Fibroblast of lung (primary cell): ENCODE measurements around the gene HCFC1R1. TPM values are rescaled to one million over a fixed set of nuclear protein-coding genes. Genes with fewer than 3 reads are reported as not detected.

Experiments used
- DNase-seq, 2 donors: peaks; one replicate each; pipeline versions ENCODE4 v3.0.0 to v3.0.0-alpha.2; 2010; ENCODE audit warnings: low read depth in 2 of 2
- H2AFZ ChIP-seq: 2 replicates; pipeline ENCODE4 v1.5.1; 2012; ENCODE audit warnings: low read length, control low read depth, inconsistent platforms
- H3K27ac ChIP-seq: 2 replicates; pipeline ENCODE4 v1.5.1; 2011; ENCODE audit warnings: low read length, control low read depth; ENCODE audit not compliant: insufficient read depth
- H3K27me3 ChIP-seq: 2 replicates; pipeline ENCODE4 v1.5.1; 2011; ENCODE audit warnings: mild to moderate bottlenecking, low read length; ENCODE audit not compliant: control insufficient read depth, insufficient read depth
- H3K36me3 ChIP-seq: 2 replicates; pipeline ENCODE4 v1.5.1; 2011; ENCODE audit warnings: low read length; ENCODE audit not compliant: control insufficient read depth, insufficient read depth
- H3K4me1 ChIP-seq: 2 replicates; pipeline ENCODE4 v1.5.1; 2011; ENCODE audit warnings: low read length; ENCODE audit not compliant: control insufficient read depth, insufficient read depth; ENCODE audit errors: extremely low read depth
- H3K4me2 ChIP-seq: 2 replicates; pipeline ENCODE4 v1.5.1; 2011; ENCODE audit warnings: low read length, control low read depth; ENCODE audit not compliant: insufficient read depth; ENCODE audit errors: extremely low read depth
- H3K4me3 ChIP-seq, 4 experiments: fragments of 200-600 bp in 1 of 4; sonication (generic) in 1 of 4; replicated peaks in 1 of 4; 2 replicates each; pipeline ENCODE4 v1.5.1; 2011 to 2016; ENCODE audit warnings: low read length in 4 of 4, low read depth in 3 of 4, mild to moderate bottlenecking in 3 of 4, control low read depth in 2 of 4, inconsistent platforms in 1 of 4, mixed read lengths in 1 of 4; ENCODE audit not compliant: insufficient read depth in 1 of 4; ENCODE audit errors: control extremely low read depth in 1 of 4
- H3K79me2 ChIP-seq: 2 replicates; pipeline ENCODE4 v1.5.1; 2012; ENCODE audit warnings: mild to moderate bottlenecking, low read length, inconsistent platforms; ENCODE audit not compliant: control insufficient read depth, insufficient read depth
- H3K9ac ChIP-seq: 2 replicates; pipeline ENCODE4 v1.5.1; 2011; ENCODE audit warnings: mild to moderate bottlenecking, low read length, control low read depth; ENCODE audit not compliant: insufficient read depth
- H3K9me3 ChIP-seq: 2 replicates; pipeline ENCODE4 v1.5.1; 2012; ENCODE audit warnings: low read depth, low read length; ENCODE audit not compliant: control insufficient read depth, insufficient read depth
- H4K20me1 ChIP-seq: 2 replicates; pipeline ENCODE4 v1.5.1; 2011; ENCODE audit warnings: low read length; ENCODE audit not compliant: control insufficient read depth, insufficient read depth; ENCODE audit errors: extremely low read depth
- CTCF ChIP-seq, 2 donors: IDR thresholded peaks in 1 of 2; conservative IDR thresholded peaks in 1 of 2; 1 replicate in 1 of 2; 2 replicates in 1 of 2; pipeline ENCODE4 v1.5.1; 2011 to 2012; ENCODE audit warnings: low read length in 2 of 2, control low read depth in 1 of 2, inconsistent platforms in 1 of 2, low read depth in 1 of 2, mild to moderate bottlenecking in 1 of 2
- EZH2 ChIP-seq: IDR thresholded peaks from 2 replicates; pipeline ENCODE4 v1.5.1; 2012; ENCODE audit warnings: low read length, control low read depth, mild to moderate bottlenecking; ENCODE audit errors: missing control alignments
- polyA plus RNA-seq, 2 donors: library from polyadenylated mRNA; depleted of rRNA in 1 of 2; stranded (reverse) in 1 of 2; unstranded in 1 of 2; fragments of >200 nt; gene quantifications; 2 replicates each; pipeline ENCODE4 v1.2.1, GENCODE V29; 2011 to 2012; ENCODE audit warnings: missing spikeins in 1 of 2
- total RNA-seq: library from RNA; depleted of rRNA; stranded (reverse); fragments of >200 nt; gene quantifications from 2 replicates; pipeline ENCODE4 v1.2.1, GENCODE V29; 2014

Gene HCFC1R1
- total and polyA plus RNA-seq, 2 donors (not counting 1 experiment from before 2014, with no cell fraction given): 58.0 to 75.5 TPM

GRCh38 chr16:3020604-3021448 is 2.9 kb downstream of the HCFC1R1 start:
- peak overlapping the region; percentile 82 to 100 (median 96) for H3K4me3 ChIP-seq

GRCh38 chr16:3020247-3020603 is 3.5 kb downstream of the HCFC1R1 start, which contains the start of gene TNFRSF12A:
Gene TNFRSF12A (plus strand): TSS chr16:3020368. CDS start chr16:3020398, 30 bp downstream.
- peak; percentile 56 to 72 for DNase-seq

More at GRCh38 chr16:3020604-3021448, 2.9 kb downstream of the HCFC1R1 start:
- Histone ChIP-seq H3K27ac (peak overlapping the region; percentile 99), H3K9me3 (no peaks in the 10 kb centered on the region), H3K9ac (peak overlapping the region; percentile 99), H2AFZ (no peak overlapping the region), H3K27me3 (no peaks in the 10 kb centered on the region), H3K79me2 (peaks cover 2% of the 10 kb centered on the region), H3K4me1 (peaks cover 7% of the 10 kb centered on the region), H3K4me2 (peak overlapping the region; percentile 86), H4K20me1 (no peaks in the 10 kb centered on the region), H3K36me3 (peaks cover 13% of the 10 kb centered on the region)
- TF ChIP-seq EZH2 (no peak), CTCF (conservative IDR thresholded peaks at IDR 0.05 in 1 of 2, IDR thresholded peaks at IDR 0.05 in 1 of 2; ENCODE audit: low read depth in 1 of 2, low read length in 2 of 2) (no peak)
- peak; percentile 85 to 91 for DNase-seq

More at GRCh38 chr16:3020247-3020603, 3.5 kb downstream of the HCFC1R1 start, which contains the start of gene TNFRSF12A:
- peak within 1 kb of the TSS; percentile 99 for H3K27ac ChIP-seq
- H3K4me2 ChIP-seq: peak within 1 kb of the TSS; percentile 86
- peak within 1 kb of the TSS; percentile 52 for H2AFZ ChIP-seq
- peaks cover 7% of the 10 kb centered on the region for H3K4me1 ChIP-seq
- no peaks in the 10 kb centered on the region for H4K20me1 ChIP-seq
- no peaks in the 10 kb centered on the region for H3K9me3 ChIP-seq
- H3K36me3 ChIP-seq: peaks cover 11% of the 10 kb centered on the region
- TF ChIP-seq CTCF (conservative IDR thresholded peaks at IDR 0.05 in 1 of 2, IDR thresholded peaks at IDR 0.05 in 1 of 2; ENCODE audit: low read depth in 1 of 2, low read length in 2 of 2): no peak
- TF ChIP-seq EZH2: no peak
- peak within 1 kb of the TSS; percentile 82 to 100 (median 96) for H3K4me3 ChIP-seq
- H3K27me3 ChIP-seq: no peaks in the 10 kb centered on the region
- H3K79me2 ChIP-seq: peaks cover 2% of the 10 kb centered on the region
- peak within 1 kb of the TSS; percentile 99 for H3K9ac ChIP-seq
